Endothelial cell of umbilical vein (primary cell): ENCODE measurements around the gene KIF3B. TPM values are rescaled to one million over a fixed set of nuclear protein-coding genes. Genes with fewer than 3 reads are reported as not detected.

Experiments used
- BruUV-seq: library from RNA; stranded (reverse); fragments of 400-500 nt; replicated peaks from 2 replicates; lab custom pipeline; 2021; lab: Mats Ljungman, UMichigan
- CTCF ChIA-PET: fragments of 300-600, 350-600 bp; sonication (Branson Sonifier 250); formaldehyde crosslinking; loops from one replicate; lab custom pipeline; 2021; ENCODE audit warnings: antibody characterized with exemption, inconsistent platforms; lab: Charles Lee
- POLR2A ChIA-PET: fragments of 300-600, 350-600 bp; sonication (Branson Sonifier 250); formaldehyde crosslinking; loops from one replicate; lab custom pipeline; 2021; ENCODE audit warnings: antibody characterized with exemption, inconsistent platforms; lab: Charles Lee
- DNase-seq: peaks from one replicate; pipeline ENCODE4 v3.0.0-alpha.2; 2011; ENCODE audit warnings: low read depth, low spot score
- FAIRE-seq: peaks from 2 replicates; lab custom pipeline; 2011; peaks lifted over from hg19 to GRCh38; lab: Jason Lieb, UNC
- H2AFZ ChIP-seq: 2 replicates; pipeline ENCODE4 v1.6.0; 2012; ENCODE audit warnings: low read depth, low read length, control low read depth, inconsistent platforms
- H3K27ac ChIP-seq: 2 replicates; pipeline ENCODE4 v1.5.1; 2011; ENCODE audit warnings: low read depth, mild to moderate bottlenecking, control low read depth, low read length, moderate library complexity; ENCODE audit not compliant: insufficient read depth
- H3K27me3 ChIP-seq, 2 experiments: 2 replicates each; pipeline versions ENCODE4 v1.6.0 to v1.6.1; 2011; ENCODE audit warnings: low read length in 2 of 2, mixed read lengths in 1 of 2; ENCODE audit not compliant: control insufficient read depth in 2 of 2, insufficient read depth in 2 of 2
- H3K36me3 ChIP-seq, 2 experiments: 2 replicates in 1 of 2; 3 replicates in 1 of 2; pipeline ENCODE4 v1.5.1; 2011; ENCODE audit warnings: low read length in 2 of 2, mild to moderate bottlenecking in 1 of 2, moderate library complexity in 1 of 2; ENCODE audit not compliant: control insufficient read depth in 2 of 2, insufficient read depth in 2 of 2; ENCODE audit errors: extremely low read depth in 1 of 2
- H3K4me1 ChIP-seq: 3 replicates; pipeline ENCODE4 v1.5.1; 2011; ENCODE audit warnings: mild to moderate bottlenecking, low read length; ENCODE audit not compliant: control insufficient read depth, insufficient read depth; ENCODE audit errors: extremely low read depth
- H3K4me2 ChIP-seq: 2 replicates; pipeline ENCODE4 v1.6.1; 2011; ENCODE audit warnings: low read length, control low read depth, mixed read lengths; ENCODE audit not compliant: insufficient read depth
- H3K4me3 ChIP-seq, 3 experiments: fragments of 200-600 bp in 1 of 3; sonication (generic), shearing (Covaris generic) in 1 of 3; replicated peaks in 1 of 3; 2 replicates each; pipeline ENCODE4 v1.5.1; 2011 to 2016; ENCODE audit warnings: control low read depth in 3 of 3, low read length in 3 of 3, mild to moderate bottlenecking in 2 of 3, inconsistent platforms in 1 of 3, low read depth in 1 of 3, moderate library complexity in 1 of 3; ENCODE audit not compliant: insufficient read depth in 1 of 3
- H3K79me2 ChIP-seq: 2 replicates; pipeline ENCODE4 v1.6.0; 2012; ENCODE audit warnings: low read length, inconsistent platforms; ENCODE audit not compliant: control insufficient read depth, insufficient read depth
- H3K9ac ChIP-seq: replicated peaks from 2 replicates; pipeline ENCODE3; 2011; ENCODE audit warnings: low read length, control low read depth; ENCODE audit not compliant: insufficient read depth; ENCODE audit errors: extremely low read depth
- H3K9me1 ChIP-seq: replicated peaks from 3 replicates; pipeline ENCODE4 v1.6.0; 2011; ENCODE audit warnings: mild to moderate bottlenecking, low read length; ENCODE audit not compliant: control insufficient read depth, insufficient read depth; ENCODE audit errors: extremely low read depth
- H3K9me3 ChIP-seq: replicated peaks from 2 replicates; pipeline ENCODE4 v1.5.1; 2012; ENCODE audit warnings: low read length, inconsistent platforms; ENCODE audit not compliant: control insufficient read depth, insufficient read depth
- H4K20me1 ChIP-seq: replicated peaks from 2 replicates; pipeline ENCODE3; 2011; ENCODE audit warnings: mild to moderate bottlenecking, low read length; ENCODE audit not compliant: control insufficient read depth, insufficient read depth; ENCODE audit errors: extremely low read depth
- EZH2 ChIP-seq: IDR thresholded peaks from 2 replicates; pipeline ENCODE4 v1.6.1; 2012; ENCODE audit warnings: borderline replicate concordance, low read depth, mild to moderate bottlenecking, moderate library complexity, low read length, inconsistent platforms; ENCODE audit not compliant: severe bottlenecking
- FOS ChIP-seq: IDR thresholded peaks from 2 replicates; pipeline ENCODE4 v1.6.1; 2011; ENCODE audit warnings: mild to moderate bottlenecking, low read length, moderate library complexity, borderline replicate concordance; ENCODE audit not compliant: insufficient read depth
- GATA2 ChIP-seq: IDR thresholded peaks from 2 replicates; pipeline ENCODE4 v1.7.0; 2011; ENCODE audit warnings: low read depth, mild to moderate bottlenecking, moderate library complexity, mixed read lengths, low read length; ENCODE audit not compliant: insufficient read length, insufficient read depth
- JUN ChIP-seq: IDR thresholded peaks from 2 replicates; pipeline ENCODE4 v1.6.1; 2011; ENCODE audit warnings: borderline replicate concordance, low read depth; ENCODE audit not compliant: insufficient read length, insufficient read depth
- MAX ChIP-seq: IDR thresholded peaks from 2 replicates; pipeline ENCODE4 v1.6.1; 2011; ENCODE audit not compliant: insufficient read depth, insufficient read length
- MYC ChIP-seq: IDR thresholded peaks from one replicate; pipeline ENCODE4 v1.6.1; 2011; ENCODE audit warnings: mild to moderate bottlenecking, low read depth, low read length
- POLR2A ChIP-seq: IDR thresholded peaks from 2 replicates; pipeline ENCODE4 v1.6.1; 2012; ENCODE audit warnings: low read depth, mild to moderate bottlenecking, control low read depth, low read length
- POLR2AphosphoS5 ChIP-seq: IDR thresholded peaks from 2 replicates; pipeline ENCODE4 v1.6.1; 2012; ENCODE audit warnings: low read depth, mild to moderate bottlenecking, control low read depth, low read length, moderate library complexity; ENCODE audit not compliant: insufficient read depth
- dilution Hi-C: fragments of 300-500 bp; cut with MboI; formaldehyde crosslinking; loops from one replicate; pipeline ENCODE4 v1.15.0; 2019; ENCODE audit warnings: low sequenced_read_pairs; ENCODE audit not compliant: extremely low pct_ligation_motif_present
- intact Hi-C: fragments of 100-400 bp; cut with micrococcal nuclease; formaldehyde crosslinking; loops from one replicate; pipeline ENCODE4 v1.10.0; 2022
- polyA plus RNA-seq, 4 experiments: library from polyadenylated mRNA; depleted of rRNA in 3 of 4; stranded (reverse) in 3 of 4; unstranded in 1 of 4; fragments of >200 nt; gene quantifications; 2 replicates each; pipeline versions ENCODE4 v1.2.1 to v1.2.3, GENCODE V29; 2011 to 2012; ENCODE audit warnings: missing spikeins in 1 of 4
- total RNA-seq: library from RNA; stranded (reverse); gene quantifications from 2 replicates; pipeline ENCODE4 v1.2.3, GENCODE V29; 2021
- TF ChIP-seq, protein P1 (sequence below), 2 donors: IDR thresholded peaks; 1 replicate in 1 of 2; 2 replicates in 1 of 2; pipeline ENCODE4 v1.5.1; 2011; ENCODE audit warnings: low read length in 2 of 2, mild to moderate bottlenecking in 2 of 2, moderate library complexity in 2 of 2, control low read depth in 1 of 2, inconsistent platforms in 1 of 2, low read depth in 1 of 2; ENCODE audit not compliant: insufficient read depth in 1 of 2; ENCODE audit errors: extremely low read depth in 1 of 2

KIF3B gene
- total and polyA plus RNA-seq, 2 donors (not counting 3 experiments of a cell fraction or from before 2014, with no cell fraction given), result 14.5 to 25.1 TPM

GRCh38 chr20:32261644-32262043 is 15.8 kb upstream of the KIF3B start:
- ChIA-PET POLR2A (no interaction called here), CTCF (no interaction called here)
- Histone ChIP-seq H3K4me3 (no peak overlapping the region), H4K20me1 (no peaks in the 10 kb centered on the region), H3K27ac (no peak overlapping the region), H2AFZ (no peak overlapping the region), H3K36me3 (no peaks in the 10 kb centered on the region), H3K4me2 (no peak overlapping the region), H3K9me3 (no peaks in the 10 kb centered on the region), H3K4me1 (no peaks in the 10 kb centered on the region), H3K27me3 (peaks cover 0 to 2% of the 10 kb centered on the region in 2 experiments), H3K9me1 (no peaks in the 10 kb centered on the region), H3K9ac (no peak overlapping the region), H3K79me2 (no peaks in the 10 kb centered on the region)
- intact Hi-C loops (no loop called here), dilution Hi-C loops (no loop called here)
- no peak for DNase-seq
- no peak for FAIRE-seq
- TF ChIP-seq GATA2, result no peak
- TF ChIP-seq POLR2A, result no peak
- no peak for TF ChIP-seq POLR2AphosphoS5
- no peak for TF ChIP-seq MYC
- no peak for TF ChIP-seq MAX
- no peak for TF ChIP-seq EZH2
- TF ChIP-seq JUN, result no peak
- no peak for TF ChIP-seq FOS
- TF ChIP-seq, protein P1, sequence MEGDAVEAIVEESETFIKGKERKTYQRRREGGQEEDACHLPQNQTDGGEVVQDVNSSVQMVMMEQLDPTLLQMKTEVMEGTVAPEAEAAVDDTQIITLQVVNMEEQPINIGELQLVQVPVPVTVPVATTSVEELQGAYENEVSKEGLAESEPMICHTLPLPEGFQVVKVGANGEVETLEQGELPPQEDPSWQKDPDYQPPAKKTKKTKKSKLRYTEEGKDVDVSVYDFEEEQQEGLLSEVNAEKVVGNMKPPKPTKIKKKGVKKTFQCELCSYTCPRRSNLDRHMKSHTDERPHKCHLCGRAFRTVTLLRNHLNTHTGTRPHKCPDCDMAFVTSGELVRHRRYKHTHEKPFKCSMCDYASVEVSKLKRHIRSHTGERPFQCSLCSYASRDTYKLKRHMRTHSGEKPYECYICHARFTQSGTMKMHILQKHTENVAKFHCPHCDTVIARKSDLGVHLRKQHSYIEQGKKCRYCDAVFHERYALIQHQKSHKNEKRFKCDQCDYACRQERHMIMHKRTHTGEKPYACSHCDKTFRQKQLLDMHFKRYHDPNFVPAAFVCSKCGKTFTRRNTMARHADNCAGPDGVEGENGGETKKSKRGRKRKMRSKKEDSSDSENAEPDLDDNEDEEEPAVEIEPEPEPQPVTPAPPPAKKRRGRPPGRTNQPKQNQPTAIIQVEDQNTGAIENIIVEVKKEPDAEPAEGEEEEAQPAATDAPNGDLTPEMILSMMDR (IDR thresholded peaks at IDR 0.05; ENCODE audit: extremely low read depth in 1 of 2, insufficient read depth in 1 of 2, low read depth in 1 of 2, low read length in 2 of 2), result no peak
- BruUV-seq, result no TSS peak
